HL-60 (cell line): ENCODE data around the gene CARMIL1.

ENCODE experiments used
- DNase-seq, 2 experiments: peaks; one replicate each; pipeline ENCODE4 v3.0.0-alpha.2; 2010 to 2020; ENCODE audit warnings: low read depth in 1 of 2, low spot score in 1 of 2
- H3K27ac ChIP-seq: fragments of 250-450 bp; sonication (Bioruptor Pico); replicated peaks from 2 replicates; pipeline ENCODE4 v1.5.1; 2020; ENCODE audit warnings: mild to moderate bottlenecking, moderate library complexity
- H3K27me3 ChIP-seq: fragments of 250-450 bp; sonication (Bioruptor Pico); 2 replicates; pipeline ENCODE4 v1.5.1; 2021; ENCODE audit warnings: mild to moderate bottlenecking, moderate library complexity; ENCODE audit not compliant: insufficient read depth, poor library complexity, severe bottlenecking
- H3K4me3 ChIP-seq: replicated peaks from 2 replicates; pipeline ENCODE4 v1.5.1; 2011; ENCODE audit warnings: mild to moderate bottlenecking, control low read depth, low read length; ENCODE audit not compliant: insufficient read depth
- CTCF ChIP-seq: IDR thresholded peaks from one replicate; pipeline ENCODE4 v1.5.1; 2011; ENCODE audit warnings: low read length, control low read depth, inconsistent platforms; ENCODE audit not compliant: insufficient read depth
- GABPA ChIP-seq: IDR thresholded peaks from 2 replicates; pipeline ENCODE4 v1.6.1; 2012; ENCODE audit warnings: low read depth
- POLR2AphosphoS5 ChIP-seq: IDR thresholded peaks from 2 replicates; pipeline ENCODE4 v1.6.1; 2012; ENCODE audit warnings: low read depth
- REST ChIP-seq: IDR thresholded peaks from 2 replicates; pipeline ENCODE4 v1.6.1; 2012; ENCODE audit warnings: low read depth; ENCODE audit not compliant: insufficient replicate concordance
- SPI1 ChIP-seq: IDR thresholded peaks from 2 replicates; pipeline ENCODE4 v1.6.1; 2012; ENCODE audit warnings: low read depth, mild to moderate bottlenecking, borderline replicate concordance

CARMIL1 gene

DNA sequence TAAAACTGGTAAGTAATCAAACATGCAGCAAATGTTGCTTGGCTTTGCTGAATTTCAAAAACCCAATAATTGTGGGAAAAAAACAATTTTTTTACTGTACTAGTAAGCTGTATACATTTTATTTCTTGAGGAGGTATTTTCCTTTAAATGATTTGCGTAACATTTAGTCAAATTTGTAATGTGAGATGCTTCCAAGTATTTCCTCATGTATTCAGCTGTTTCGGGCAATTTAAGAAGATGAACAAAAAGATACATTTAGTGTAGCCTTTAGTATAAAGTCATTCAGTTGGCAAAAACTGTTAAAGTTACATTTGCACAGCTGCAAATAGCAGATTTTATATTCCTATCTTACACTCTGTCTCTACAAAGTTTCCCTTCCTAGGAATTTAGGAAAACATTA, 186.8 kb downstream of the CARMIL1 start:
- H3K27ac ChIP-seq, result no peak overlapping the region
- no peak for DNase-seq
- H3K27me3 ChIP-seq, result no peaks in the 10 kb centered on the region
- no peak for TF ChIP-seq REST
- no peak for TF ChIP-seq CTCF
- TF ChIP-seq POLR2AphosphoS5, result no peak
- no peak for TF ChIP-seq SPI1
- TF ChIP-seq GABPA, result no peak
- H3K4me3 ChIP-seq, result no peak overlapping the region

GRCh38 chr6:25468881-25469280, 189.7 kb downstream of the CARMIL1 start:
- H3K27ac ChIP-seq, result no peak overlapping the region
- DNase-seq, result no peak
- TF ChIP-seq POLR2AphosphoS5, result no peak
- no peak for TF ChIP-seq REST
- TF ChIP-seq GABPA, result no peak
- no peak for TF ChIP-seq SPI1
- TF ChIP-seq CTCF, result no peak
- H3K4me3 ChIP-seq, result no peak overlapping the region
- no peaks in the 10 kb centered on the region for H3K27me3 ChIP-seq

DNA sequence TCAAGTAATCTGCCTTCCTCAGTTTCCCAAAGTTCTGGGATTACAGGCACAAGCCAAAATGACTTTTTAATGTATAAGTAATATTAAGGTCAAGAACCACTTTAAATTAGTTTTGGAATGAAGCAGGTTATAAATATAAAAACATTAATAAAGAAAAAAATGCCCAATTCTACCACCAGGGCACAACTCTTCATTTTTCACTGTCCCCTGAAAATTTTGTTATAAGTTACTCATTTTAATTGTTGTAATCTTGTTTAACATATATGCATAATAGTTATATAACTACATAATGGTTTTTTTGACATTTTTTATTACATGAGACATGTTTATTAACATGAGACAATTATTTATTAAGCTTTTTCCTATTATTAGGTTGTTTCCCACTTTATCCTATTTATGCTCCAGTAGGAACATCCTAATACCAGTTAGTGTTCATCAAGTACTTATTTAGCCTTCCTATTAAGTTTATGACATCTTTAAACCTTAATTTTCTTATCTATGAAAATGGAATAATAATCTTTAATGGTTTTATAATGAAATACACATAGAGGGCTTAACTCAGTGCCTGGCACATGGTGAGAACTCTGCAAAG, 190.7 kb downstream of the CARMIL1 start:
- DNase-seq, result no peak
- Histone ChIP-seq H3K4me3 (no peak overlapping the region), H3K27ac (no peak overlapping the region), H3K27me3 (no peaks in the 10 kb centered on the region)
- no peak for TF ChIP-seq POLR2AphosphoS5
- no peak for TF ChIP-seq SPI1
- no peak for TF ChIP-seq CTCF
- TF ChIP-seq GABPA, result no peak
- TF ChIP-seq REST, result no peak
